NCI-H146 treated with DMSO at 0.1 percent for 48 hours (cell line): ENCODE data around the gene RYR2.

Experiments used
- DNase-seq: peaks from one replicate; lab custom pipeline; 2025; ENCODE audit not compliant: unreplicated experiment; lab: John Stamatoyannopoulos, UW

RYR2 gene

DNA sequence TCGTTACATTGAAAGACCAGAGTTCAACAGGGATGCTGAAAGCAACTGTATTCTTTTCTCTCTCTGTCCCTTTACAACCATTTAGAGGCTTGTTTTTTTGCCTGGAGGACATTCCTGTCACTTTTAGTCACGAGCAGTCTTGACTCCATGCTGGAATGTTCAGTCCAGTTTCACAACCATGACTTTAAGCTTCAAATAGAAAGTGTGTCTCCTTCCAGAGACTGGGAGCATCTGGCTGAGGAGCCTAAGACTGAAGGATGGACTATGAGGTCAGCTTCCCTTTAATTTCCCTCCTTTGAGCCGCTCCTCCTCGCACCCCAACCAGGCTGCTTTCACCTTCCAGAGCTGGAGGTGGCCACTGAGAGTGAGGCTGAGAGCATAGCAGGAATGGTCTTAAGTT is 10.5 kb upstream of the RYR2 start:
- no peak for DNase-seq

DNA sequence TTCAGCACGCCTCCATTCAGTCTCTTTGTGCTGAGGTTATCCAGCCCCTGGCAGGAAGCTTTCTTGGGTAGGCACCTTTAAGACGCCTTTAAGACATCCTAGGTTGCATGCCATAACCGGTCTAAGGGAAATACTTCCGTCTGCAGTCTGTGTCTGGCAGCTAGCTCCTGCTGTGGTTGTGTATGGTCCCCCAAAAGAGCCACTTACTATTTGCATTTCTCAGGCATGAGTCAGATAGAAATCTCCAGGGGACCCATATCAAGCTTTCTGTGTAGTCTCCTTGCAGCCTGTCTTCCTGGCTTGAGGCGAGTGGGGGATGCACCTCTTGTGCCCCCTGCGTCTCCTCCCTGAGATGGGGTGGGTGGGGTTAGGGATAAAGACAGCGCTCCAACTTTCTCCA is 10.0 kb upstream of the RYR2 start:
- no peak for DNase-seq

DNA sequence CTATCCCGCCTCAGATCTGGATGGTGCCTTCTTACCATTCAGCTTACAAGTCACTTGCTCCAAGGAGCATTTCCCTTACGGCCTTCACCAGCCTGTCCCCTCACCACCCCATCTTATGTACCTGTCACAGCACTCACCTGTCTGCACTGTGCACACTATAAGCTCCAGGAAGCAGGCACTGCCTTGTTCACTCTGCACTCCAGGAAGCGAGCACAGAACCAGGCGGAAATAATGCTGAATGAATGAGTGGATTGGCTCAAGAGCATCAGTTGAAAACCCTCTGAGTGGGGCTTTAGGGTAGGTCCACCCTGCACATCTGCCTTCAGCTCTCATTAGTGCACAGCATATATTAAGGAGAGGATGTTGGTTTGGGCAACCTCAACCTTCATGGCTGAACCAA is 8.9 kb upstream of the RYR2 start:
- DNase-seq: no peak

GRCh38 chr1:237033804-237034203 is 8.2 kb upstream of the RYR2 start:
- DNase-seq: no peak

DNA sequence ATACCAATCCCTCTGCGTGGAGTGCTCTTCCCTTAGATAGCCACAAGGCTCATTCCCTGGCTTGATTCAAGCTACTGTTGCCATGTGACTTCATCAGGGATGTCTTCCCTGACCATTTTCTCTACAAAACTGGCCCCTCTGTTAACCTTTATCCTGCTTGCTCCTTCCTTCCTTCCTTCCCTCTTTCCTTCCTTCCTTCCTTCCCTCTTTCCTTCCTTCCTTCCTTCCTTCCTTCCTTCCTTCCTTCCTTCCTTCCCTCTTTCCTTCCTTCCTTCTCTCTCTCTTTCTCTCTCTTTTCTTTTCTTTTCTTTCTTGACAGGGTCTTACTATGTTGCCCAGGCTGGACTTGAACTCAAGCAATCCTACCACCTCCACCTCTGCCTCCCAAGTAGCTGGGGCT is 6.2 kb upstream of the RYR2 start:
- no peak for DNase-seq

DNA sequence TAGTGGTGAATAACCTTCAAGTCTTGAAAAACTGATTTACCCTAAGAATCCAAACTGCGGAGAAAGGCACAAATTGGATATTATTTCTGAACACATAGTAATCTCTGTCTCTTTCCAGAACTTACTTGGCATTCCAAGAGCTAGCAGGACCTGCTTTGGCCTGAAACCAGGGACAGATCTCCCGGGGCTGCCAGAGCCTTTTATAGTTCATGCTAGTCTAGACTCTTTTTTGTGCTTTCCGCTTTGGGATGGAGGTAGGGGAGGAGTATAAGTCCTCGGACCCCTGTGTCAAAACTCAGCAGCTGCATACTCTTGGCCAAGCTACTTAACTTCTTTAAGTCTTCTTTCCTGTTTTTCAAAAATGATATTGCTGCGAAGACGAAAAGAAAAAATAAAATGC is 3.8 kb upstream of the RYR2 start:
- no peak for DNase-seq

- no peak for DNase-seq
Observed at GRCh38 chr1:237040823-237041222, 1.2 kb upstream of the RYR2 start.

- DNase-seq: no peak
Observed at GRCh38 chr1:237041461-237041794, 556 bp upstream of the RYR2 start.

DNA sequence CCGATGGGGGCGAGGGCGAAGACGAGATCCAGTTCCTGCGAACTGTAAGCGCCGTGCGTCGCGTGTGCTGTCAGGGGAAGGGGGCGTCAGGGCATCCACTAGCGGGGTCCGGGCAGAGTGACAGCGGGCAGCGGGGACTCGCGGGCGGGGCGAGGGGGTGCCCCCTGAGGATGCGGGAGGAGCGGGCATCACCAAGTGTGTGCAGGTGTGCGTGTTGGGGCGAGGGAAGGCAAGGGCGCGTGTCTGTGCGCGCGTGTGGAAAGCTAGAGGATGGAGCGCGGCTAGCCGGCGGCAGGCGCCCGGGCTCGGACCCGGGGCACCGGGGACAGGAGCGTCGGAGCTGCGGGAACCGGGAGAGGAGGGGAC is 525 bp downstream of the RYR2 start:
- DNase-seq: no peak

- DNase-seq: no peak
Observed at GRCh38 chr1:237042892-237043576, 1.1 kb downstream of the RYR2 start.

- DNase-seq: no peak
Observed at GRCh38 chr1:237043846-237044636, 2.1 kb downstream of the RYR2 start.

DNA sequence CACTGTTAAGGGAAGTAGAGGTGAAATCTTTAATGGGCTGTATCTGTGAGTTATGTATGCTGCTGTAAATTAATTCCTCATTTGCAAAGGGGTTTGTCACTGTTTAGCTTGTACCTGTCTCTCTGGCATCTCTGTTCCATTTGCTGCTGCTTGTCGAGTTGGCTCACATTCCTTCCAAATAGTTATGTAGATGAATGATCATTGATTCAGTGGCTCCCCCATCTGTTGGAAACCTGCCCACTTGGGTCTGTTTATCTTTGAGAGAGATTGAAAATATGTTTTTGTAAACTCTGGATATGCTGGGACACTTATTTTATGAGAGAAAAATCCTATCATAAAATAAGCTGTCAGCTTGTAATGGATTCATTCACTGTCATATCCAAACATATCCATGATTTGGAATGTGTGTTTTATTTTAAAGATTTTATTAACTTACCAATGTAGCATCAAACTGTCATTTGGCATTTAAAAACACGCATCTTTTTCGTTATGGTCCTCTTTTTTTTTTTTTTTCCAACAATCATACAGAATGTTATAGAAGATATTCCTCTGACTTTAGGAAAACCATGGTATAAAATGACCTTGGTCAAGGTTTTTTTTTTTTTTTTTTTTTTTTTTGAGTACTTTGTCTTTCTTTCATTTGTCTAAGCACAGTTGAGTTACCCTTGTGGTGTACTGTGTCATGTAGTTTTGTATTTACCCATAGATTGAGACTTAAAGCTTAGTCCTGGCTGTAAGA is 3.5 kb downstream of the RYR2 start:
- no peak for DNase-seq

GRCh38 chr1:237048803-237049202 is 6.8 kb downstream of the RYR2 start:
- DNase-seq: no peak

GRCh38 chr1:237050185-237050584 is 8.2 kb downstream of the RYR2 start:
- DNase-seq: no peak

DNA sequence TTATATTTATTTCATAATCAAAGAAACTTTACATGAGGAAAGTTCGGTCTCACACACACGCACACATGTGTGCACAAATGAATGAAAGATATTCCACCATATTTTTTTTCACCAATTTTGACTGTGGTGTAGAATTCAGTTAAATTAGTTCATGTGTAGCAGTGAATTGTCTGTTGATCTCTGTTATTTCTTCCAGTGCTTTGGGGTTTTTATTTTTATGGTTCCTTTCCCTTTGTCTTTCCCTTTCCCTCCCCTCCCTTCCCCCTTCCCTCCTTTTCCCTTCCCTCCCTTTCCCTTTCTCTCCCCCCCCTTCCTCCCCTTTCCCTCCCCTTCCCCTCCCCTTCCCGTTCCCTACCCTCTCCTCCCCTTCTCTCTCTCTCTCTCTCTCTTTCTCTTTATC is 8.9 kb downstream of the RYR2 start:
- no peak for DNase-seq

GRCh38 chr1:237054313-237054712 is 12.3 kb downstream of the RYR2 start:
- DNase-seq: no peak

DNA sequence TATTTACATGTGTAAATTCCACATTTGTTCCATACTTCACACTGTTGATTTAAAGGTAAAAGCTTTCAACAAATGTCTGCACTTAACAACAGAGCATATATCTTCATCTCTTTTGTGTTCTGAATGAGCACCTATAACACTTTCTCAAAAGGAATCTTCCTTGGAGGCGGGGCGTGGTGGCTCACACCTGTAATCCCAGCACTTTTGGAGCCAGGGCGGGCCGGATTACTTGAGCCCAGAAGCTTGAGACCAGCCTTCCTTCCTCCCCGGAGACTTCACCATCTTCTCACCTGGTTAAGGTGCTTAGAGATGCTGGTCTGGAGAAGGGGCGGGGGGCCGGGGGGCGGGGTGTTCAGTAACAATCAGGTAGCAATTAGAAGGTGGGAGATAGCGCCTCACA is 16.5 kb downstream of the RYR2 start:
- DNase-seq: no peak

- no peak for DNase-seq
Observed at GRCh38 chr1:237059244-237059643, 17.3 kb downstream of the RYR2 start.

GRCh38 chr1:237062976-237063375 is 21.0 kb downstream of the RYR2 start:
- DNase-seq: no peak

- DNase-seq: no peak
Observed at GRCh38 chr1:237065903-237066302, 23.9 kb downstream of the RYR2 start.

DNA sequence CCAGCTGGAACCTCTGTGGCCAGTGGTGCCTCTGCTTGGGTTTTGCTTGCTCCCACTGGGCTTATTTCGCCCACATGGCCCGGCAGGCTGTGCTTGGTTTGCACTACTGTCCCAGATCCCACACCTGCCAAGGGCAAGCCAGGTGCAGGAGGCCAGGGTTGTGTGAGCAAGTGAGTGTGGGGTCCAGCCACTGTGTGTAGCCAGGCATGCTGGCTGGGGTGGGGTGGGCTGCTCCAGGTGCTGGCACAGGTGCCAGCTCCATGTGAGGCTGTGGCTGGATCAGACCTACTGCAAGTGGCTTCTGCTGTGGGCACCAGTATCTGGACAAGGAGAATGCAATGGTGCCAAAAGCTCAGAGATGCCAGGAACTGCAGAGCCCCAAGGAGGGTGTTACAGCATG is 28.5 kb downstream of the RYR2 start:
- no peak for DNase-seq
